Colonic mucosa (tissue), 4 donors: ENCODE results near the gene PIGH. TPM values are rescaled to one million over a fixed set of nuclear protein-coding genes. Genes with fewer than 3 reads are reported as not detected.

ENCODE experiments used
- DNase-seq: peaks from one replicate; pipeline ENCODE4 v3.0.0-alpha.2; 2020
- H3K27ac ChIP-seq: fragments of 200-600 bp; one replicate; pipeline ENCODE4 v1.8.0; 2021
- H3K27me3 ChIP-seq: fragments of 200-600 bp; one replicate; pipeline ENCODE4 v1.8.0; 2021
- H3K36me3 ChIP-seq: fragments of 200-600 bp; one replicate; pipeline ENCODE4 v1.8.0; 2021
- H3K4me1 ChIP-seq: fragments of 200-600 bp; one replicate; pipeline ENCODE4 v1.8.0; 2021; ENCODE audit warnings: mild to moderate bottlenecking
- H3K4me3 ChIP-seq: fragments of 200-600 bp; one replicate; pipeline ENCODE4 v1.8.0; 2021
- H3K9ac ChIP-seq, 2 donors: one replicate each; pipeline ENCODE4 v1.7.0; 2013; ENCODE audit warnings: control low read depth in 2 of 2, low read depth in 2 of 2, low read length in 2 of 2
- H3K9me3 ChIP-seq: fragments of 200-600 bp; one replicate; pipeline ENCODE4 v1.8.0; 2021
- intact Hi-C: fragments of 100-400 bp; cut with DNase I; formaldehyde crosslinking; loops from one replicate; pipeline ENCODE4 v1.14.1; 2022
- total RNA-seq, 2 donors: library from RNA; stranded (reverse); fragmentation: NEBNext Ultra II Directional in 1 of 2; extraction: Animal tissue kit (Norgen Biotek cat#: 25700) in 1 of 2; gene quantifications; one replicate each; pipeline ENCODE4 v1.2.1, GENCODE V29; 2021
- TF ChIP-seq, protein P1 (sequence below): fragments of 200-600 bp; IDR thresholded peaks from one replicate; pipeline ENCODE4 v1.8.0; 2022; ENCODE audit warnings: antibody characterized with exemption, mild to moderate bottlenecking
- donor health status: healthy.
- donor health status: DM: no; HTN: no; CAD: no.
- donor health status: DM: no; HTN: no; CAD: no.

Gene PIGH
- total RNA-seq, 2 donors from 2014 or later, result 16.3 to 17.1 TPM

DNA sequence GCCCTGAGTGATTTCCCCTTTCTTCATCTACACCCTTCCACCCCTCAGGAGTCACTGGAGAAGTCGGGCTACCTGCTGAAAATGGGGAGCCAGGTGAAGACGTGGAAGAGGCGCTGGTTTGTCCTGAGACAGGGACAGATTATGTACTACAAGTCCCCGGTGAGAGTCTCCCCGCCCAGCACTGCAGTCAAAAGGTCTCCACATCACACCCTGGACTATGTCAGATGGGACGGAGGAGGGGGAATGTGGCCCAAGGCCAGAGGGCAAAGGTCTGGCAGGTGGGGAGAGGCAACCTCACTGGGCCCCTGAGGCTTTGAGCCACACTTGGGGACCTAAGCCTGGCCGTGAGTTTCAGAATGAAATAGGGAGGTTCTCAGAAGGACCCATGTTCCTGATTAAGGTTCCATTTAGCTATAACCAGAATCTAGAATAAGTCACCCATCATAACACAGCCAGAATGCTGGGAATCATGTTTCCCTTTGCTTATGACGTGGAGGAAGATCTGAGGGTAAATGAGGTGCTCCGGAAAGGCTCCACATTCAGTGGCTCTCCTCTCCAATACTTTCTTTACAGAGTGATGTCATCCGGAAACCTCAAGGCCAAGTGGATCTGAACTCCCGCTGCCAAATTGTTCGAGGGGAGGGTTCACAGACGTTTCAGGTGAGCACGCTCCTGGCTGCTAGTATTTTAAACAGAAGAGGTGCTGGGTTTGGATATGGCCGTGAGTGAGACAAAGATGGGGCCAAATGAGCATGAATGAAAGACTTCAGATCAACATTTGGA is 26.6 kb downstream of the PIGH start:
- no peak for DNase-seq
- Histone ChIP-seq H3K27me3 (no peaks in the 10 kb centered on the region), H3K4me1 (no peaks in the 10 kb centered on the region), H3K36me3 (no peaks in the 10 kb centered on the region), H3K9me3 (no peaks in the 10 kb centered on the region), H3K27ac (no peak overlapping the region), H3K4me3 (no peak overlapping the region), H3K9ac (no peak overlapping the region)
- TF ChIP-seq, protein P1, sequence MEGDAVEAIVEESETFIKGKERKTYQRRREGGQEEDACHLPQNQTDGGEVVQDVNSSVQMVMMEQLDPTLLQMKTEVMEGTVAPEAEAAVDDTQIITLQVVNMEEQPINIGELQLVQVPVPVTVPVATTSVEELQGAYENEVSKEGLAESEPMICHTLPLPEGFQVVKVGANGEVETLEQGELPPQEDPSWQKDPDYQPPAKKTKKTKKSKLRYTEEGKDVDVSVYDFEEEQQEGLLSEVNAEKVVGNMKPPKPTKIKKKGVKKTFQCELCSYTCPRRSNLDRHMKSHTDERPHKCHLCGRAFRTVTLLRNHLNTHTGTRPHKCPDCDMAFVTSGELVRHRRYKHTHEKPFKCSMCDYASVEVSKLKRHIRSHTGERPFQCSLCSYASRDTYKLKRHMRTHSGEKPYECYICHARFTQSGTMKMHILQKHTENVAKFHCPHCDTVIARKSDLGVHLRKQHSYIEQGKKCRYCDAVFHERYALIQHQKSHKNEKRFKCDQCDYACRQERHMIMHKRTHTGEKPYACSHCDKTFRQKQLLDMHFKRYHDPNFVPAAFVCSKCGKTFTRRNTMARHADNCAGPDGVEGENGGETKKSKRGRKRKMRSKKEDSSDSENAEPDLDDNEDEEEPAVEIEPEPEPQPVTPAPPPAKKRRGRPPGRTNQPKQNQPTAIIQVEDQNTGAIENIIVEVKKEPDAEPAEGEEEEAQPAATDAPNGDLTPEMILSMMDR, result no peak
- intact Hi-C loops, result loop anchor here (5.0 kb wide), 1 partner anchor 146 kb away; no protein-coding TSS in a partner anchor

GRCh38 chr14:67572608-67573007 is 27.5 kb downstream of the PIGH start:
- Histone ChIP-seq H3K4me1 (no peaks in the 10 kb centered on the region), H3K9me3 (no peaks in the 10 kb centered on the region), H3K4me3 (no peak overlapping the region), H3K27ac (no peak overlapping the region), H3K27me3 (no peaks in the 10 kb centered on the region), H3K9ac (no peak overlapping the region), H3K36me3 (no peaks in the 10 kb centered on the region)
- intact Hi-C loops, result loop anchor here (5.0 kb wide), 1 partner anchor 145 kb away; no protein-coding TSS in a partner anchor
- no peak for DNase-seq
- TF ChIP-seq, protein P1, result no peak

- no peak overlapping the region for H3K27ac ChIP-seq
- no peak overlapping the region for H3K9ac ChIP-seq
- no peaks in the 10 kb centered on the region for H3K4me1 ChIP-seq
- intact Hi-C loops, result loop anchor here (2.0 to 5.0 kb wide), 2 partner anchors 45 to 145 kb away; no protein-coding TSS in a partner anchor
- TF ChIP-seq, protein P1, result no peak
- no peak overlapping the region for H3K4me3 ChIP-seq
- no peak for DNase-seq
- no peaks in the 10 kb centered on the region for H3K36me3 ChIP-seq
- no peaks in the 10 kb centered on the region for H3K9me3 ChIP-seq
- H3K27me3 ChIP-seq, result no peaks in the 10 kb centered on the region
Observed at GRCh38 chr14:67571991-67572323, 28.1 kb downstream of the PIGH start.

GRCh38 chr14:67571275-67571990 is 28.6 kb downstream of the PIGH start:
- Histone ChIP-seq H3K9me3 (no peaks in the 10 kb centered on the region), H3K27ac (no peak overlapping the region), H3K4me1 (no peaks in the 10 kb centered on the region), H3K4me3 (no peak overlapping the region), H3K9ac (no peak overlapping the region), H3K27me3 (no peaks in the 10 kb centered on the region), H3K36me3 (no peaks in the 10 kb centered on the region)
- DNase-seq, result peak; percentile 71
- intact Hi-C loops, result loop anchor here (2.0 to 5.0 kb wide), 2 partner anchors 45 to 144 kb away; no protein-coding TSS in a partner anchor
- TF ChIP-seq, protein P1, result peak; percentile 78

- intact Hi-C loops, result loop anchor here (2.0 to 5.0 kb wide), 2 partner anchors 44 to 143 kb away; no protein-coding TSS in a partner anchor
- no peak for DNase-seq
- H3K9me3 ChIP-seq, result no peaks in the 10 kb centered on the region
Observed at GRCh38 chr14:67570453-67570852, 29.6 kb downstream of the PIGH start.

More at GRCh38 chr14:67570453-67570852, 29.6 kb downstream of the PIGH start:
- TF ChIP-seq, protein P1, result no peak
- no peaks in the 10 kb centered on the region for H3K36me3 ChIP-seq
- H3K4me3 ChIP-seq, result no peak overlapping the region
- no peak overlapping the region for H3K9ac ChIP-seq
- H3K4me1 ChIP-seq, result no peaks in the 10 kb centered on the region
- H3K27ac ChIP-seq, result no peak overlapping the region
- H3K27me3 ChIP-seq, result no peaks in the 10 kb centered on the region
